Measurements from ENCODE around the gene WFDC12.

DNA sequence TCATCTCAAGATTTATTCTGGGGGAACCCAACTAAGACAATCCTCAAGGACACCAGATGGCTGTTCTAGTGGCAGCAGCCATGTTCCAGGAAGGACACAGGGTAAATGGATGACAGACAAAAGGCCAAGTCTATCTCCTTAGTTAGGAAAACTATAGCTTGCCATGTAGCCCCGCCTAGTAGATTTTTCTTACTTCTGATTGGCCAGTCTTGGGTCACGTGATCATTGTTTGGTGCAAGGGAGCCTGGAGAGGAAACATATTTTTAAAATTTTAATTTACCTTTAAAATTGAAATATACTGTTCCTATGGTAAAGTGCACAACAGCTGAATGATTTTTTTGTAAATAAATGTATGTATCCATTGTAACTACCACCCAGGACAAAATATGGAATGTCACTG is 18.9 kb downstream of the WFDC12 start:
- TF ChIP-seq, protein P1, sequence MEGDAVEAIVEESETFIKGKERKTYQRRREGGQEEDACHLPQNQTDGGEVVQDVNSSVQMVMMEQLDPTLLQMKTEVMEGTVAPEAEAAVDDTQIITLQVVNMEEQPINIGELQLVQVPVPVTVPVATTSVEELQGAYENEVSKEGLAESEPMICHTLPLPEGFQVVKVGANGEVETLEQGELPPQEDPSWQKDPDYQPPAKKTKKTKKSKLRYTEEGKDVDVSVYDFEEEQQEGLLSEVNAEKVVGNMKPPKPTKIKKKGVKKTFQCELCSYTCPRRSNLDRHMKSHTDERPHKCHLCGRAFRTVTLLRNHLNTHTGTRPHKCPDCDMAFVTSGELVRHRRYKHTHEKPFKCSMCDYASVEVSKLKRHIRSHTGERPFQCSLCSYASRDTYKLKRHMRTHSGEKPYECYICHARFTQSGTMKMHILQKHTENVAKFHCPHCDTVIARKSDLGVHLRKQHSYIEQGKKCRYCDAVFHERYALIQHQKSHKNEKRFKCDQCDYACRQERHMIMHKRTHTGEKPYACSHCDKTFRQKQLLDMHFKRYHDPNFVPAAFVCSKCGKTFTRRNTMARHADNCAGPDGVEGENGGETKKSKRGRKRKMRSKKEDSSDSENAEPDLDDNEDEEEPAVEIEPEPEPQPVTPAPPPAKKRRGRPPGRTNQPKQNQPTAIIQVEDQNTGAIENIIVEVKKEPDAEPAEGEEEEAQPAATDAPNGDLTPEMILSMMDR (IDR thresholded peaks at IDR 0.05): no peak
- TF ChIP-seq EP300 (IDR thresholded peaks at IDR 0.05; ENCODE audit: low read depth) (no peak), POLR2AphosphoS5 (IDR thresholded peaks at IDR 0.05) (no peak), POLR2A (IDR thresholded peaks at IDR 0.05) (no peak)

Data from transverse colon (tissue), 4 donors.